Mammary epithelial cell (primary cell): ENCODE measurements around the gene ZNF280A.

ENCODE experiments used
- EZH2 ChIP-seq: IDR thresholded peaks from 2 replicates; pipeline ENCODE4 v1.6.1; 2012; ENCODE audit warnings: low read length, inconsistent platforms, borderline replicate concordance
- TF ChIP-seq, protein P1 (sequence below), 2 donors: IDR thresholded peaks in 1 of 2; conservative IDR thresholded peaks in 1 of 2; 2 replicates each; pipeline ENCODE4 v1.5.1; 2011 to 2012; ENCODE audit warnings: inconsistent platforms in 2 of 2, low read length in 2 of 2, mild to moderate bottlenecking in 2 of 2, control low read depth in 1 of 2, low read depth in 1 of 2; ENCODE audit not compliant: insufficient read depth in 1 of 2; ENCODE audit errors: extremely low read depth in 1 of 2

GRCh38 chr22:22545084-22545483 is 25.0 kb upstream of the ZNF280A start:
- TF ChIP-seq, protein P1, sequence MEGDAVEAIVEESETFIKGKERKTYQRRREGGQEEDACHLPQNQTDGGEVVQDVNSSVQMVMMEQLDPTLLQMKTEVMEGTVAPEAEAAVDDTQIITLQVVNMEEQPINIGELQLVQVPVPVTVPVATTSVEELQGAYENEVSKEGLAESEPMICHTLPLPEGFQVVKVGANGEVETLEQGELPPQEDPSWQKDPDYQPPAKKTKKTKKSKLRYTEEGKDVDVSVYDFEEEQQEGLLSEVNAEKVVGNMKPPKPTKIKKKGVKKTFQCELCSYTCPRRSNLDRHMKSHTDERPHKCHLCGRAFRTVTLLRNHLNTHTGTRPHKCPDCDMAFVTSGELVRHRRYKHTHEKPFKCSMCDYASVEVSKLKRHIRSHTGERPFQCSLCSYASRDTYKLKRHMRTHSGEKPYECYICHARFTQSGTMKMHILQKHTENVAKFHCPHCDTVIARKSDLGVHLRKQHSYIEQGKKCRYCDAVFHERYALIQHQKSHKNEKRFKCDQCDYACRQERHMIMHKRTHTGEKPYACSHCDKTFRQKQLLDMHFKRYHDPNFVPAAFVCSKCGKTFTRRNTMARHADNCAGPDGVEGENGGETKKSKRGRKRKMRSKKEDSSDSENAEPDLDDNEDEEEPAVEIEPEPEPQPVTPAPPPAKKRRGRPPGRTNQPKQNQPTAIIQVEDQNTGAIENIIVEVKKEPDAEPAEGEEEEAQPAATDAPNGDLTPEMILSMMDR (conservative IDR thresholded peaks at IDR 0.05 in 1 of 2, IDR thresholded peaks at IDR 0.05 in 1 of 2; ENCODE audit: extremely low read depth in 1 of 2, insufficient read depth in 1 of 2, low read depth in 1 of 2, low read length in 2 of 2) = no peak
- no peak for TF ChIP-seq EZH2
